ENCODE data around the gene SPTLC3.

DNA sequence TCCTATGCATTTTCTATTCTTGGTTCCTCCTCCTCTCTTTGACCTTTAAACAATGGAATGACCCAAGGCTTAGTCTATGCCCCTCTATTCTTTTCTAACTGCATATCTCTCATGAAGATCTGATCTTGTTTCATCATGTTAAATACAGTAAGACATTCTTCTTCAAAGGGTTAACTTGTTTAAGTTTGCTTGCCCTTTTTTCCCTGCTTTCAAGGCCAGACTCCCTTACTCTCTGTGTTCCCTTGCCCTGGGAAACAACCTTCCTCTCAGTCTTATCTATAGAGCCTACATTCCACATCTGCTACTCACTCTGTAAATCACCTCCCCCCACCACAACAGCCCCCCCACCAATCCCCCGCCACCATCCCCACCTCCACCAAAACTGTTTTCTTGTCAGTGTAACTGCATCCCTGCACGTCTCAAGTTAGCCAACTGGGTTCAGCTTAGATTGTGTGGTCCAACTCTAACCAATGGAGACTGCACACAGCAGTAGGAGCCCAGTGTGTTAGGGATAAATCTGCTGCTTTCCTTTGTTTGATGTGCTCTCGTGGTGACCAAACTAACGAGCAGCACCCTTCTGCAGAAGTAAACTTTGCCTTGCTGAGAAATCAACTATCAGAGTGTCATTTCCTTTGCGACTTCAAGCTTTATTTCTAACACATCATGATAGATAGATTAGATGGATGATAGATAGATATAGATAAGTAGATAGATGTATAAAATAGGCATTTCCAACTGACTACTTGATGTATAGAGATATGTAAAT is 12.6 kb downstream of the SPTLC3 start:
- TF ChIP-seq EZH2 (IDR thresholded peaks at IDR 0.05; ENCODE audit: borderline replicate concordance, insufficient read depth, low read depth, low read length, poor library complexity, severe bottlenecking) = no peak
- TF ChIP-seq, protein P1, sequence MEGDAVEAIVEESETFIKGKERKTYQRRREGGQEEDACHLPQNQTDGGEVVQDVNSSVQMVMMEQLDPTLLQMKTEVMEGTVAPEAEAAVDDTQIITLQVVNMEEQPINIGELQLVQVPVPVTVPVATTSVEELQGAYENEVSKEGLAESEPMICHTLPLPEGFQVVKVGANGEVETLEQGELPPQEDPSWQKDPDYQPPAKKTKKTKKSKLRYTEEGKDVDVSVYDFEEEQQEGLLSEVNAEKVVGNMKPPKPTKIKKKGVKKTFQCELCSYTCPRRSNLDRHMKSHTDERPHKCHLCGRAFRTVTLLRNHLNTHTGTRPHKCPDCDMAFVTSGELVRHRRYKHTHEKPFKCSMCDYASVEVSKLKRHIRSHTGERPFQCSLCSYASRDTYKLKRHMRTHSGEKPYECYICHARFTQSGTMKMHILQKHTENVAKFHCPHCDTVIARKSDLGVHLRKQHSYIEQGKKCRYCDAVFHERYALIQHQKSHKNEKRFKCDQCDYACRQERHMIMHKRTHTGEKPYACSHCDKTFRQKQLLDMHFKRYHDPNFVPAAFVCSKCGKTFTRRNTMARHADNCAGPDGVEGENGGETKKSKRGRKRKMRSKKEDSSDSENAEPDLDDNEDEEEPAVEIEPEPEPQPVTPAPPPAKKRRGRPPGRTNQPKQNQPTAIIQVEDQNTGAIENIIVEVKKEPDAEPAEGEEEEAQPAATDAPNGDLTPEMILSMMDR (IDR thresholded peaks at IDR 0.05) = no peak
